GM23338 (cell line): ENCODE data around the gene ALOX12. TPM values are rescaled to one million over a fixed set of nuclear protein-coding genes. Genes with fewer than 3 reads are reported as not detected.

Source experiments
- ETS1 ChIP-seq: IDR thresholded peaks from 2 replicates; pipeline ENCODE4 v1.6.1; 2016; ENCODE audit warnings: antibody characterized with exemption
- EZH2 ChIP-seq: fragments of 200-600 bp; sonication (generic); IDR thresholded peaks from one replicate; pipeline ENCODE4 v1.8.0; 2017; ENCODE audit warnings: antibody characterized with exemption, mild to moderate bottlenecking, low read depth; ENCODE audit not compliant: unreplicated experiment
- POLR2AphosphoS5 ChIP-seq: IDR thresholded peaks from 2 replicates; pipeline ENCODE4 v1.6.1; 2016; ENCODE audit warnings: antibody characterized with exemption, low read depth
- ZNF114 ChIP-seq: fragments of 250-450 bp; sonication (Bioruptor Pico); IDR thresholded peaks from 2 replicates; pipeline ENCODE4 v1.5.0; 2020; ENCODE audit warnings: mild to moderate bottlenecking, moderate library complexity
- ZNF331 ChIP-seq: fragments of 250-450 bp; sonication (Bioruptor Pico); IDR thresholded peaks from 2 replicates; pipeline ENCODE4 v1.5.0; 2020; ENCODE audit warnings: low read depth, mild to moderate bottlenecking, moderate library complexity
- microRNA counts: library from miRNA; unstranded; fragments of <30 nt; microRNA quantifications from one replicate; lab custom pipeline; 2017
- polyA plus RNA-seq: library from polyadenylated mRNA; unstranded; fragments of >200 nt; fragmentation: Nextera tagmentation; extraction: Ambion mirVana; gene quantifications from 2 replicates; pipeline ENCODE4 v1.2.1, GENCODE V29; 2016
- small RNA-seq: library from RNA; depleted of rRNA; stranded (forward); fragments of <200 nt; gene quantifications from one replicate; pipeline ENCODE3, GENCODE V24; 2014; ENCODE audit warnings: low replicate concordance
- total RNA-seq: library from RNA; depleted of rRNA; stranded (reverse); fragments of >200 nt; shearing (Covaris generic); gene quantifications from 2 replicates; pipeline ENCODE4 v1.2.3, GENCODE V29; 2014; rRNA removed
- TF ChIP-seq, protein P1 (sequence below): fragments of 250-450 bp; sonication (Bioruptor Pico); IDR thresholded peaks from 2 replicates; pipeline ENCODE4 v1.5.0; 2020; ENCODE audit warnings: mild to moderate bottlenecking, moderate library complexity
- TF ChIP-seq, protein P2 (sequence below), 2 experiments: fragments of 200-600 bp in 1 of 2; sonication (generic) in 1 of 2; conservative IDR thresholded peaks; 2 replicates each; pipeline versions ENCODE4 v1.5.1 to v1.6.1; 2016 to 2017; ENCODE audit warnings: antibody characterized with exemption in 2 of 2, low read depth in 2 of 2, mild to moderate bottlenecking in 2 of 2, moderate library complexity in 1 of 2

Gene ALOX12
- total and polyA plus RNA-seq, 2 experiments from 2014 or later = 1.2 to 1.8 TPM

DNA sequence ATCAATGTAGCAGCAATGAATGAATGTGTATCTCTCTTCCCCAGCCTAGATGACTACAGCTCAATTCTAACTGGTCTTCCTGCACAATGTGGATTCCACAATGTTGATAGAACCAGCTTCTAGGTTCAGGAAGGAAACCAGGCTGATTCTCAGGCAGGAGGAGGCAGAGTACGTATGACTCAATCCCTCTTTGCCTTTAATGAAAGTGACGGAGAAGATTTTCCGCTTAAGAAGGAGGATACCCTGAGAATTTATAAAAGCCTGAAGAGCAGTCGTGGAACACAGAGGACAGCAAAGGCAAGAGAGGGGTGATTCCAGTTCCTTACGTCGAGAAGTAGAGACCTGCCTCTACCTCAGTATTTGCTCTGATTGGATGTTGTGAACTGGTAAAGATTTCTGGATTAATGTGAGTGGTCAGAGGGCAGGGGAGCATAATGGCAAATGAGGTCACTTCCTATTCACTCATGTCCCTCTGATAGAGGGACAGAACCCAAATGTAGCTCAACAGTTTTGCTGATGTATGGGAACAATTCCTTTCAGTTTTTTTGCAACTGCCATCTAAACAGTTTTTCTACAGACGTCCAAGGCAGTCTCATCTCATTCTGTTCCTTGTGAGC, 63.1 kb downstream of the ALOX12 start (continued):
- TF ChIP-seq, protein P1, sequence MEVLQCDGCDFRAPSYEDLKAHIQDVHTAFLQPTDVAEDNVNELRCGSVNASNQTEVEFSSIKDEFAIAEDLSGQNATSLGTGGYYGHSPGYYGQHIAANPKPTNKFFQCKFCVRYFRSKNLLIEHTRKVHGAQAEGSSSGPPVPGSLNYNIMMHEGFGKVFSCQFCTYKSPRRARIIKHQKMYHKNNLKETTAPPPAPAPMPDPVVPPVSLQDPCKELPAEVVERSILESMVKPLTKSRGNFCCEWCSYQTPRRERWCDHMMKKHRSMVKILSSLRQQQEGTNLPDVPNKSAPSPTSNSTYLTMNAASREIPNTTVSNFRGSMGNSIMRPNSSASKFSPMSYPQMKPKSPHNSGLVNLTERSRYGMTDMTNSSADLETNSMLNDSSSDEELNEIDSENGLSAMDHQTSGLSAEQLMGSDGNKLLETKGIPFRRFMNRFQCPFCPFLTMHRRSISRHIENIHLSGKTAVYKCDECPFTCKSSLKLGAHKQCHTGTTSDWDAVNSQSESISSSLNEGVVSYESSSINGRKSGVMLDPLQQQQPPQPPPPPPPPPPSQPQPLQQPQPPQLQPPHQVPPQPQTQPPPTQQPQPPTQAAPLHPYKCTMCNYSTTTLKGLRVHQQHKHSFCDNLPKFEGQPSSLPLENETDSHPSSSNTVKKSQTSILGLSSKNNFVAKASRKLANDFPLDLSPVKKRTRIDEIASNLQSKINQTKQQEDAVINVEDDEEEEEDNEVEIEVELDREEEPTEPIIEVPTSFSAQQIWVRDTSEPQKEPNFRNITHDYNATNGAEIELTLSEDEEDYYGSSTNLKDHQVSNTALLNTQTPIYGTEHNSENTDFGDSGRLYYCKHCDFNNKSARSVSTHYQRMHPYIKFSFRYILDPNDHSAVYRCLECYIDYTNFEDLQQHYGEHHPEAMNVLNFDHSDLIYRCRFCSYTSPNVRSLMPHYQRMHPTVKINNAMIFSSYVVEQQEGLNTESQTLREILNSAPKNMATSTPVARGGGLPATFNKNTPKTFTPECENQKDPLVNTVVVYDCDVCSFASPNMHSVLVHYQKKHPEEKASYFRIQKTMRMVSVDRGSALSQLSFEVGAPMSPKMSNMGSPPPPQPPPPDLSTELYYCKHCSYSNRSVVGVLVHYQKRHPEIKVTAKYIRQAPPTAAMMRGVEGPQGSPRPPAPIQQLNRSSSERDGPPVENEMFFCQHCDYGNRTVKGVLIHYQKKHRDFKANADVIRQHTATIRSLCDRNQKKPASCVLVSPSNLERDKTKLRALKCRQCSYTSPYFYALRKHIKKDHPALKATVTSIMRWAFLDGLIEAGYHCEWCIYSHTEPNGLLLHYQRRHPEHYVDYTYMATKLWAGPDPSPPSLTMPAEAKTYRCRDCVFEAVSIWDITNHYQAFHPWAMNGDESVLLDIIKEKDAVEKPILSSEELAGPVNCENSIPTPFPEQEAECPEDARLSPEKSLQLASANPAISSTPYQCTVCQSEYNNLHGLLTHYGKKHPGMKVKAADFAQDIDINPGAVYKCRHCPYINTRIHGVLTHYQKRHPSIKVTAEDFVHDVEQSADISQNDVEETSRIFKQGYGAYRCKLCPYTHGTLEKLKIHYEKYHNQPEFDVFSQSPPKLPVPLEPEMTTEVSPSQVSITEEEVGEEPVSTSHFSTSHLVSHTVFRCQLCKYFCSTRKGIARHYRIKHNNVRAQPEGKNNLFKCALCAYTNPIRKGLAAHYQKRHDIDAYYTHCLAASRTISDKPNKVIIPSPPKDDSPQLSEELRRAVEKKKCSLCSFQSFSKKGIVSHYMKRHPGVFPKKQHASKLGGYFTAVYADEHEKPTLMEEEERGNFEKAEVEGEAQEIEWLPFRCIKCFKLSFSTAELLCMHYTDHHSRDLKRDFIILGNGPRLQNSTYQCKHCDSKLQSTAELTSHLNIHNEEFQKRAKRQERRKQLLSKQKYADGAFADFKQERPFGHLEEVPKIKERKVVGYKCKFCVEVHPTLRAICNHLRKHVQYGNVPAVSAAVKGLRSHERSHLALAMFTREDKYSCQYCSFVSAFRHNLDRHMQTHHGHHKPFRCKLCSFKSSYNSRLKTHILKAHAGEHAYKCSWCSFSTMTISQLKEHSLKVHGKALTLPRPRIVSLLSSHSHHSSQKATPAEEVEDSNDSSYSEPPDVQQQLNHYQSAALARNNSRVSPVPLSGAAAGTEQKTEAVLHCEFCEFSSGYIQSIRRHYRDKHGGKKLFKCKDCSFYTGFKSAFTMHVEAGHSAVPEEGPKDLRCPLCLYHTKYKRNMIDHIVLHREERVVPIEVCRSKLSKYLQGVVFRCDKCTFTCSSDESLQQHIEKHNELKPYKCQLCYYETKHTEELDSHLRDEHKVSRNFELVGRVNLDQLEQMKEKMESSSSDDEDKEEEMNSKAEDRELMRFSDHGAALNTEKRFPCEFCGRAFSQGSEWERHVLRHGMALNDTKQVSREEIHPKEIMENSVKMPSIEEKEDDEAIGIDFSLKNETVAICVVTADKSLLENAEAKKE (CRISPR knock-in tag) = no peak
- TF ChIP-seq, protein P2, sequence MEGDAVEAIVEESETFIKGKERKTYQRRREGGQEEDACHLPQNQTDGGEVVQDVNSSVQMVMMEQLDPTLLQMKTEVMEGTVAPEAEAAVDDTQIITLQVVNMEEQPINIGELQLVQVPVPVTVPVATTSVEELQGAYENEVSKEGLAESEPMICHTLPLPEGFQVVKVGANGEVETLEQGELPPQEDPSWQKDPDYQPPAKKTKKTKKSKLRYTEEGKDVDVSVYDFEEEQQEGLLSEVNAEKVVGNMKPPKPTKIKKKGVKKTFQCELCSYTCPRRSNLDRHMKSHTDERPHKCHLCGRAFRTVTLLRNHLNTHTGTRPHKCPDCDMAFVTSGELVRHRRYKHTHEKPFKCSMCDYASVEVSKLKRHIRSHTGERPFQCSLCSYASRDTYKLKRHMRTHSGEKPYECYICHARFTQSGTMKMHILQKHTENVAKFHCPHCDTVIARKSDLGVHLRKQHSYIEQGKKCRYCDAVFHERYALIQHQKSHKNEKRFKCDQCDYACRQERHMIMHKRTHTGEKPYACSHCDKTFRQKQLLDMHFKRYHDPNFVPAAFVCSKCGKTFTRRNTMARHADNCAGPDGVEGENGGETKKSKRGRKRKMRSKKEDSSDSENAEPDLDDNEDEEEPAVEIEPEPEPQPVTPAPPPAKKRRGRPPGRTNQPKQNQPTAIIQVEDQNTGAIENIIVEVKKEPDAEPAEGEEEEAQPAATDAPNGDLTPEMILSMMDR (conservative IDR thresholded peaks at IDR 0.05; ENCODE audit: low read depth in 2 of 2) = no peak
- no peak for TF ChIP-seq POLR2AphosphoS5
- no peak for TF ChIP-seq ZNF114
- no peak for TF ChIP-seq ZNF331 (CRISPR knock-in tag)
- no peak for TF ChIP-seq ETS1
- TF ChIP-seq EZH2 = no peak

MicroRNAs encoded within 50 kb of the gene (microRNA counts, 767-probe panel; counts per million panel counts)
- microRNA hsa-miR-195-5p (lab: Ali Mortazavi, UCI) = not detected
- microRNA hsa-miR-497-5p (lab: Ali Mortazavi, UCI) = not detected

Small RNAs within 50 kb of the gene (small RNA-seq; reads per million reads assigned to genes)
- not detected for gene AC120057.1

Other genes with a start within 250 kb of the ALOX12 start
- not detected in 2 replicates for gene XAF1, start 240.0 kb upstream of the ALOX12 start, total RNA-seq
- gene XAF1, start 240.0 kb upstream of the ALOX12 start, polyA plus RNA-seq = not detected in 2 replicates
- 0.19 TPM in 1 of 2 replicates, not detected in the other for gene FBXO39, start 219.8 kb upstream of the ALOX12 start, total RNA-seq
- gene FBXO39, start 219.8 kb upstream of the ALOX12 start, polyA plus RNA-seq = 0.17 TPM in 1 of 2 replicates, not detected in the other
- gene TEKT1, start 164.3 kb upstream of the ALOX12 start, total RNA-seq = not detected in 2 replicates
- gene TEKT1, start 164.3 kb upstream of the ALOX12 start, polyA plus RNA-seq = not detected in 2 replicates
- 126 and 134 TPM in 2 replicates for gene RNASEK, start 16.6 kb downstream of the ALOX12 start, total RNA-seq
- 296 and 298 TPM in 2 replicates for gene RNASEK, start 16.6 kb downstream of the ALOX12 start, polyA plus RNA-seq
- 4.2 and 4.5 TPM in 2 replicates for gene BCL6B, start 27.0 kb downstream of the ALOX12 start, total RNA-seq
- 2.1 and 3.3 TPM in 2 replicates for gene BCL6B, start 27.0 kb downstream of the ALOX12 start, polyA plus RNA-seq
- gene SLC16A13, start 40.0 kb downstream of the ALOX12 start, total RNA-seq = 4.4 and 4.7 TPM in 2 replicates
- gene SLC16A13, start 40.0 kb downstream of the ALOX12 start, polyA plus RNA-seq = 1.2 and 2.2 TPM in 2 replicates
- 0.42 TPM in 1 of 2 replicates, not detected in the other for gene SLC16A11, start 48.0 kb downstream of the ALOX12 start, total RNA-seq
- gene SLC16A11, start 48.0 kb downstream of the ALOX12 start, polyA plus RNA-seq = 0.68 and 1.4 TPM in 2 replicates
- gene CLEC10A, start 84.2 kb downstream of the ALOX12 start, total RNA-seq = not detected in 2 replicates
- not detected in 2 replicates for gene CLEC10A, start 84.2 kb downstream of the ALOX12 start, polyA plus RNA-seq
- gene ASGR2, start 118.8 kb downstream of the ALOX12 start, total RNA-seq = 0.97 TPM in 1 of 2 replicates, not detected in the other
- gene ASGR2, start 118.8 kb downstream of the ALOX12 start, polyA plus RNA-seq = not detected in 2 replicates
- gene ASGR1, start 183.3 kb downstream of the ALOX12 start, total RNA-seq = 5.3 and 9.0 TPM in 2 replicates
- gene ASGR1, start 183.3 kb downstream of the ALOX12 start, polyA plus RNA-seq = 5.9 and 8.3 TPM in 2 replicates
- gene DLG4, start 223.8 kb downstream of the ALOX12 start, total RNA-seq = 28.7 and 31.0 TPM in 2 replicates
- 7.7 and 11.1 TPM in 2 replicates for gene DLG4, start 223.8 kb downstream of the ALOX12 start, polyA plus RNA-seq
- 108 and 152 TPM in 2 replicates for gene ACADVL, start 223.9 kb downstream of the ALOX12 start, total RNA-seq
- 139 and 156 TPM in 2 replicates for gene ACADVL, start 223.9 kb downstream of the ALOX12 start, polyA plus RNA-seq
- 53.9 and 80.6 TPM in 2 replicates for gene DVL2, start 238.5 kb downstream of the ALOX12 start, total RNA-seq
- gene DVL2, start 238.5 kb downstream of the ALOX12 start, polyA plus RNA-seq = 17.6 and 19.7 TPM in 2 replicates
- 33.2 and 51.0 TPM in 2 replicates for gene PHF23, start 243.4 kb downstream of the ALOX12 start, total RNA-seq
- gene PHF23, start 243.4 kb downstream of the ALOX12 start, polyA plus RNA-seq = 35.4 and 36.6 TPM in 2 replicates
- 88.8 and 128 TPM in 2 replicates for gene GABARAP, start 246.4 kb downstream of the ALOX12 start, total RNA-seq
- gene GABARAP, start 246.4 kb downstream of the ALOX12 start, polyA plus RNA-seq = 497 and 520 TPM in 2 replicates